ENCODE data around the gene ESRRG.

- no peak for TF ChIP-seq POLR2A (IDR thresholded peaks at IDR 0.05)
- no peak for TF ChIP-seq POLR2AphosphoS5 (IDR thresholded peaks at IDR 0.05)
- TF ChIP-seq CTCF (IDR thresholded peaks at IDR 0.05 in 8 of 11, conservative IDR thresholded peaks at IDR 0.05 in 3 of 11) = no peak
Observed at GRCh38 chr1:216612291-216612690, 110.9 kb downstream of the ESRRG start.
